Mesenchymal stem cell (in vitro differentiated cells and primary cell): ENCODE data around the gene MYH13. TPM values are rescaled to one million over a fixed set of nuclear protein-coding genes. Genes with fewer than 3 reads are reported as not detected.

Source experiments
- DNase-seq: peaks from one replicate; pipeline ENCODE4 v3.0.0-alpha.2; 2013
- H2AFZ ChIP-seq: one replicate; pipeline ENCODE4 v1.6.1; 2013; ENCODE audit warnings: low read depth, mild to moderate bottlenecking, control low read depth, inconsistent platforms, low read length, moderate library complexity
- H2AK5ac ChIP-seq: 2 replicates; pipeline ENCODE4 v1.6.1; 2013; ENCODE audit warnings: low read length, moderate library complexity, mild to moderate bottlenecking, inconsistent platforms; ENCODE audit not compliant: severe bottlenecking
- H2BK120ac ChIP-seq: one replicate; pipeline ENCODE4 v1.6.1; 2013; ENCODE audit warnings: low read depth, mild to moderate bottlenecking, inconsistent platforms, low read length, moderate library complexity
- H2BK12ac ChIP-seq, 2 experiments: one replicate each; pipeline ENCODE4 v1.6.1; 2013; ENCODE audit warnings: inconsistent platforms in 2 of 2, low read length in 2 of 2, mild to moderate bottlenecking in 2 of 2, moderate library complexity in 2 of 2, control low read depth in 1 of 2
- H2BK15ac ChIP-seq: one replicate; pipeline ENCODE4 v1.6.1; 2013; ENCODE audit warnings: mild to moderate bottlenecking, low read depth, inconsistent platforms; ENCODE audit not compliant: poor library complexity, severe bottlenecking
- H2BK5ac ChIP-seq: 2 replicates; pipeline ENCODE4 v1.6.1; 2013; ENCODE audit warnings: low read depth, mild to moderate bottlenecking, low read length, control low read depth, inconsistent platforms; ENCODE audit not compliant: poor library complexity, severe bottlenecking
- H3K14ac ChIP-seq, 2 experiments: one replicate each; pipeline ENCODE4 v1.6.1; 2013; ENCODE audit warnings: inconsistent platforms in 2 of 2, low read length in 2 of 2, control low read depth in 1 of 2, mild to moderate bottlenecking in 1 of 2, moderate library complexity in 1 of 2
- H3K18ac ChIP-seq, 2 experiments: one replicate each; pipeline ENCODE4 v1.6.1; 2013; ENCODE audit warnings: inconsistent platforms in 2 of 2, low read length in 2 of 2, control low read depth in 1 of 2, low read depth in 1 of 2, mild to moderate bottlenecking in 1 of 2
- H3K23ac ChIP-seq, 2 experiments: one replicate each; pipeline ENCODE4 v1.6.1; 2013; ENCODE audit warnings: inconsistent platforms in 2 of 2, low read length in 2 of 2, mild to moderate bottlenecking in 2 of 2, moderate library complexity in 2 of 2, control low read depth in 1 of 2
- H3K27ac ChIP-seq: 2 replicates; pipeline ENCODE4 v1.5.1; 2013; ENCODE audit warnings: mild to moderate bottlenecking, moderate library complexity, low read length, control low read depth, inconsistent platforms; ENCODE audit not compliant: poor library complexity, severe bottlenecking
- H3K27me3 ChIP-seq, 2 experiments: 2 replicates each; pipeline versions ENCODE4 v1.6.1 to v1.7.0; 2013; ENCODE audit warnings: low read length in 2 of 2, mild to moderate bottlenecking in 2 of 2, moderate library complexity in 2 of 2, control low read depth in 1 of 2, inconsistent platforms in 1 of 2; ENCODE audit not compliant: control insufficient read depth in 1 of 2, insufficient read depth in 1 of 2
- H3K36me3 ChIP-seq, 2 experiments: 2 replicates each; pipeline versions ENCODE4 v1.6.1 to v1.7.0; 2013; ENCODE audit warnings: low read length in 2 of 2, control low read depth in 1 of 2, inconsistent platforms in 1 of 2, low read depth in 1 of 2, mild to moderate bottlenecking in 1 of 2; ENCODE audit not compliant: insufficient read depth in 2 of 2, control insufficient read depth in 1 of 2
- H3K4ac ChIP-seq, 2 experiments: one replicate each; pipeline ENCODE4 v1.6.1; 2013; ENCODE audit warnings: inconsistent platforms in 2 of 2, low read length in 2 of 2, mild to moderate bottlenecking in 2 of 2, moderate library complexity in 2 of 2, control low read depth in 1 of 2, low read depth in 1 of 2
- H3K4me1 ChIP-seq: 2 replicates; pipeline ENCODE4 v1.6.1; 2013; ENCODE audit warnings: low read depth, low read length, control low read depth; ENCODE audit not compliant: control insufficient read depth, insufficient read depth
- H3K4me2 ChIP-seq: 2 replicates; pipeline ENCODE4 v1.6.1; 2013; ENCODE audit warnings: low read length, mild to moderate bottlenecking, inconsistent platforms; ENCODE audit not compliant: poor library complexity, severe bottlenecking
- H3K4me3 ChIP-seq, 2 experiments: 2 replicates each; pipeline versions ENCODE4 v1.5.1 to v1.7.0; 2013; ENCODE audit warnings: low read length in 2 of 2, mild to moderate bottlenecking in 2 of 2, control low read depth in 1 of 2, low read depth in 1 of 2; ENCODE audit not compliant: insufficient read depth in 1 of 2
- H3K79me1 ChIP-seq: replicated peaks from 2 replicates; pipeline ENCODE4 v1.6.1; 2013; ENCODE audit warnings: mild to moderate bottlenecking, control low read depth, low read length, inconsistent platforms; ENCODE audit not compliant: poor library complexity, severe bottlenecking
- H3K9ac ChIP-seq: 2 replicates; pipeline ENCODE4 v1.7.0; 2013; ENCODE audit warnings: mild to moderate bottlenecking, low read length, moderate library complexity
- H3K9me3 ChIP-seq: 2 replicates; pipeline ENCODE4 v1.7.0; 2013; ENCODE audit warnings: mild to moderate bottlenecking, low read length; ENCODE audit not compliant: control insufficient read depth
- H4K8ac ChIP-seq: one replicate; pipeline ENCODE4 v1.6.1; 2013; ENCODE audit warnings: inconsistent platforms, mild to moderate bottlenecking, low read length, moderate library complexity
- H4K91ac ChIP-seq: one replicate; pipeline ENCODE4 v1.6.1; 2013; ENCODE audit warnings: mild to moderate bottlenecking, low read length, inconsistent platforms
- WGBS: methylation state at CpG from one replicate; pipeline ENCODE4 v1.1.7; 2013; ENCODE audit warnings: mixed read lengths; 5-methylcytosine and 5-hydroxymethylcytosine counted together
- polyA plus RNA-seq, 2 experiments: library from polyadenylated mRNA; stranded (reverse); fragments of 200-250 nt; gene quantifications; one replicate each; pipeline ENCODE4 v1.2.3, GENCODE V29; 2013

MYH13 gene
- 0.01 TPM for polyA plus RNA-seq (2013, experiment 1 of 2)
- polyA plus RNA-seq (2013, experiment 2 of 2) = under 0.01 TPM

DNA sequence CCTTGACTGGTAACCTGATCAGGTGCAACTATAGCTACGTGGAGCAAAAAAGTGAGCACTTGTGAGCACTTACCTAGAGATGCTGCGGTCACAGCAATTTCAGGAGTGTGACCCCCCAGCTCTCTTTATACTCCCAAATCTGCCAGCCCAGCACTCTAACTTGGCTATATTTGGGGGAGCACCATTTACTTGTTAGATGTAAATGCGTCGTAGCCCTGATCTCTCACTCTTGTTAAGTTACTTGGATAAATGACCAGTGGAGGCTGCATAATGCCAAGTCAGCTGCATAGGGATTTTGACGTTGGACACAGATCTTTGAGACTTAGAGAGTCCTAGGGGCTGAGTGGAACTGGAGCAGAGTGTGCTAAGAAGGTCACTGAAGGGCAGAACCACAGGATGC, at the start of gene MYH13:
TSS of gene MYH13 (minus strand) at position 101 of the 400 bp plus-strand sequence. CDS start 8,476 bp downstream, outside the sequence.
- no peaks in the 10 kb centered on the region for H3K36me3 ChIP-seq
- no peak within 1 kb of the TSS for H2AK5ac ChIP-seq
- H3K27me3 ChIP-seq = peaks cover 0 to 7% of the 10 kb centered on the region in 2 experiments
- H3K18ac ChIP-seq = no peak within 1 kb of the TSS
- no peak within 1 kb of the TSS for H2BK12ac ChIP-seq
- H2BK120ac ChIP-seq = no peak within 1 kb of the TSS
- H3K23ac ChIP-seq = no peak within 1 kb of the TSS
- H3K27ac ChIP-seq = no peak within 1 kb of the TSS
- no peaks in the 10 kb centered on the region for H3K79me1 ChIP-seq
- no peak within 1 kb of the TSS for H2BK5ac ChIP-seq
- no peak within 1 kb of the TSS for H3K4ac ChIP-seq
- peaks cover 3% of the 10 kb centered on the region for H3K4me1 ChIP-seq
- H4K8ac ChIP-seq = no peak within 1 kb of the TSS
- WGBS = 87% methylated on average over 5 of the region's 5 CpGs
- H3K4me2 ChIP-seq = no peak within 1 kb of the TSS
- H3K14ac ChIP-seq = no peak within 1 kb of the TSS
- H3K4me3 ChIP-seq = no peak within 1 kb of the TSS
- H3K9me3 ChIP-seq = no peaks in the 10 kb centered on the region
- H3K9ac ChIP-seq = no peak within 1 kb of the TSS
- H4K91ac ChIP-seq = no peak within 1 kb of the TSS
- no peak for DNase-seq
- no peak within 1 kb of the TSS for H2AFZ ChIP-seq
- H2BK15ac ChIP-seq = no peak within 1 kb of the TSS

DNA sequence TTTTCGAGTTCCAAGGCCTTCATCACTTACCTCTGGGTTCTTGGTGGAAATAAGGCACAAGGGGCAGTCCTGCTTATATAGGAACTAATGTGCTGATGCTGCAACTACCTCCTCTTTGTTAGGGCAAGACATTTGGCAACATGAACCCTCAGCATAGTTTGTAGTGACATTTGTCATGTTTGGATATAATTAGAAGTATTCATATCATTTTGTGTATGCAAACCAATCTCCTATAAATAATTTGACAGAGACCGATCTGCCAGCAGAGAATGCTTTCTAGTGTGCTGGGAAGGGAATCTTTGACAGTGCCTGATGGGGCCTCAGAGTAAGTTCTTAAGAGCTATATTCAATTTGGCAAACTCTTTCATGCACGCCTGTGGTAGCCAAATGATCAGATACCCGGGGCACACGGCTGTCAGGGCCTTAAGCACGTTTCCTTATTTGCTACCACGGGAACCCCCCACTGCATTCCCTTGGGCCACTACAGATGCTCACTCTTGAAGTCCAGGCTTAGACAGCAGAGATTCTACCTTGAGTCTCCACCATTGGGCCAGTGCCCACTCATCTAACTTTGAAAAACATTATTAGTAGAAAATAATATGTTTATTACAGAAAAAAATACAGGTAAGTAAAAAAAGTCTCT, 49.2 kb upstream of the MYH13 start, which contains the start of gene MYH8:
TSS of gene MYH8 (minus strand) at position 51 of the 643 bp plus-strand sequence. CDS start 1,723 bp downstream, outside the sequence.
- no peak within 1 kb of the TSS for H3K4me3 ChIP-seq
- no peaks in the 10 kb centered on the region for H3K4me1 ChIP-seq
- H4K8ac ChIP-seq = no peak within 1 kb of the TSS
- H2BK15ac ChIP-seq = no peak within 1 kb of the TSS
- no peaks in the 10 kb centered on the region for H3K27me3 ChIP-seq
- no peak within 1 kb of the TSS for H3K9ac ChIP-seq
- H3K4me2 ChIP-seq = no peak within 1 kb of the TSS
- WGBS = 95% methylated on average over 7 of the region's 7 CpGs
- H3K9me3 ChIP-seq = no peaks in the 10 kb centered on the region
- H4K91ac ChIP-seq = no peak within 1 kb of the TSS
- H3K18ac ChIP-seq = no peak within 1 kb of the TSS
- no peak within 1 kb of the TSS for H3K23ac ChIP-seq
- H3K27ac ChIP-seq = no peak within 1 kb of the TSS
- H3K14ac ChIP-seq = no peak within 1 kb of the TSS
- no peak within 1 kb of the TSS for H3K4ac ChIP-seq
- no peak for DNase-seq
- H2AFZ ChIP-seq = no peak within 1 kb of the TSS
- H3K79me1 ChIP-seq = no peaks in the 10 kb centered on the region
- no peak within 1 kb of the TSS for H2AK5ac ChIP-seq
- H2BK120ac ChIP-seq = no peak within 1 kb of the TSS
- no peaks in the 10 kb centered on the region for H3K36me3 ChIP-seq
- H2BK12ac ChIP-seq = no peak within 1 kb of the TSS
- H2BK5ac ChIP-seq = no peak within 1 kb of the TSS

DNA sequence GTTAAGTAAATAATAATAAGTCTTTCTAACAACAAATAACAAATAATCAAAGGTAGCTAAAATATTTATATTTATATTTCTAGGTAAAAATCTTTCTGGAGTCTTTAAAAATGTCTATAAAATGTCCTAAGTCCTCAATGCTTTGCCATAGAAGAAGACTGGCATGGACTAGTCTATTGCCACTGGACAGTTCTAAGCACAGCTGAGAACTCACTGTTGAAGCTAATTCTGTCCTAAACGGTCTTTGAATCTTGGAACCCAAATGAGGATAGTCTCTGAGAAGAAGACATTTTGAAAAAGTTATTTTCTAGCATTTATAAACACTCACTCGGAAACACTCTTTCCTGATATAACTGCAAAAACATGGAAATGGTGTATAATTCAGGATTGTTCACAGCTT, 48.4 kb upstream of the MYH13 start:
- Histone ChIP-seq H3K18ac (no peak overlapping the region), H3K14ac (no peak overlapping the region), H2BK5ac (no peak overlapping the region), H3K4me1 (no peaks in the 10 kb centered on the region), H3K36me3 (no peaks in the 10 kb centered on the region), H3K27ac (no peak overlapping the region), H3K9me3 (no peaks in the 10 kb centered on the region), H3K23ac (no peak overlapping the region), H3K4me3 (no peak overlapping the region), H3K4ac (no peak overlapping the region), H2BK120ac (no peak overlapping the region), H2AK5ac (no peak overlapping the region), H4K8ac (no peak overlapping the region), H4K91ac (no peak overlapping the region), H2BK15ac (no peak overlapping the region), H3K27me3 (no peaks in the 10 kb centered on the region), H2AFZ (no peak overlapping the region), H2BK12ac (no peak overlapping the region), H3K79me1 (no peaks in the 10 kb centered on the region), H3K4me2 (no peak overlapping the region), H3K9ac (no peak overlapping the region)
- WGBS = 75% methylated on average over 2 of the region's 2 CpGs
- DNase-seq = no peak

DNA sequence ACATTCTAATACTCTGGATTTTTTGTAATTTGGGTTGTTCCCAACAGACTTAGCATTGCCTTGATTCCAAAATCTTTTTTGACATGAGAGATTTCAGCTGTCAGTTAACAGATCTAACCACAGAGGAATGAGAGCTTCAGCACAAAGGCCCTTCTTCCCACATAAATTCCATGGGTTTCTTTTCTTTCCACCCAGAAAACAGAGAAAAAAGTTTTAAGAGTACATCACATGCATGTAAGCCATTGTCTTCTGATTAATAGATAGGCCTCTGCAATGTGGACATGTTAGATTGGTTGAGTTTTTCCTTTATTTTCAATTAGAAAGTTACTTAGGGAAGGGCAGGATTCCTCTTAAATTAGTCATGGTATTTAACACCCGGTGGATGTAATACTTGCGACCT, 48.0 kb upstream of the MYH13 start:
- Histone ChIP-seq H3K4me1 (no peaks in the 10 kb centered on the region), H3K9me3 (no peaks in the 10 kb centered on the region), H2BK15ac (no peak overlapping the region), H3K27me3 (no peaks in the 10 kb centered on the region), H4K91ac (no peak overlapping the region), H2BK120ac (no peak overlapping the region), H3K4ac (no peak overlapping the region), H3K18ac (no peak overlapping the region), H3K79me1 (no peaks in the 10 kb centered on the region), H2AK5ac (no peak overlapping the region), H2BK5ac (no peak overlapping the region), H3K14ac (no peak overlapping the region), H2BK12ac (no peak overlapping the region), H3K23ac (no peak overlapping the region), H3K9ac (no peak overlapping the region), H3K4me2 (no peak overlapping the region), H3K36me3 (no peaks in the 10 kb centered on the region), H3K27ac (no peak overlapping the region), H4K8ac (no peak overlapping the region), H3K4me3 (no peak overlapping the region), H2AFZ (no peak overlapping the region)
- WGBS = no CpG with 5 or more reads among the region's 2 CpGs
- no peak for DNase-seq
